Stimulated activated CD4-positive, alpha-beta T cell treated with anti-CD3 and anti-CD28 coated beads, TNF-alpha, amount 100 ng/mL, for 24 hours (primary cell): ENCODE data around the gene METTL26.

Source experiments
- DNase-seq, 3 experiments: peaks; one replicate each; pipeline ENCODE4 v3.0.0-alpha.2; 2020; ENCODE audit warnings: low read depth in 3 of 3

The METTL26 gene

DNA sequence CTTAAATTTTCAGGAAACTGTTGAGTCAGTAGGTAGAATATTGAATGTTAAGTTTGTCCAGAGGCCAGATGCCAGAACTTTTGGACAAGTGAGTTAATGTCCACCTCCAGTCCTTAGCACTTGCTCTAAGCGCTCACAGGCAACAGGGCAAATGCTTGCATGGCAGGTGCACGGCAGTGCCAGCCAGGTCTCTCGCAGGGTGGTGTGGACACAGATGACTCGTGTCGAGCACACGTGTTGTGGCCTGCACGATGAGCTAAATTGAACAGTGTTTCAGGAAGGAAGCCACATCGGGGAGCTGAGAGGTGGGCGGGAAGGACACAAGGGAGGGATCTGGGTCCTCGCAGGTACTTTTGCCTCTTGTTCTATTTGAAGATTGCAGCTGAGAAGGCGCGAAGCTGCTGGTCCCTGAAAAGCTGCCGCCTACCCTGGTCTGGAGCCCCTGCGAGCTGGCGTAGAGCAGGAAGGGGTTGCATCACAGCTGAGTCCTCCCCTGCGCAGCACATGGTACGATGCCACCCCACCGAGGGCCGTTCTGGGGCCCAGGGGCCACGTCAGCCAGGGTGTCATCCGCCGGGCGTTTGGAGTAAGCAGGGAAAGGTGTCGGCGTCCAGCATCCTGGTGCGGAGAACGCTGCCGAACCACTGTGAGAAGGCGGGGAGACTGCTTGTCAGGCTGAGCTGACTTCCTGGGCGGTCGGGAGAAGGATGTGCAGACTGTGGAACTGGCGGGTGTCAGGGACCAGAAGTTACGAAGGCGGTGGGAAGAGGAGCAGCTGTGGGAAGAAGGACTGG, 40.0 kb downstream of the METTL26 start:
- no peak for DNase-seq

DNA sequence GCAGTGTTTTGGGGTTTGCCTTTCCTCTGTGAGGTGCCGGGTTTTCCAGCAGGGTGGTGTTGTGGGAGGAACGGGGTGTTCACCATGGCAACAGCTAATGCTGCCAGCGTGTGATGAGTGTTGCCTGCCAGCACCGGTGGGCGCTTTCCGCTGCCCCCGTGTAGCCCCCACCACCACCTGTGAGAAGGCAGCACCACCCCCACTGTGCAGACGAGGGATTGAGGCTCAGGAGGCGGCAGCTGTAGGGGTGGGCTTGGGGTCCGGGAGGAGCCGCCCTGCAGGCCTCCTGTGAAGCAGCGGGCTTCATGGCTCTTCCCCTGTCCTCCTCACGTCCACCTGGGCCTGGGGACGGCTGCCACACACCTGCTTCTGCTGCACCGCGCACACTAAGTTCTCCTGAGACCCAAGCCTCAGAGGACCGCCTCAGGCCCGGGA, 41.0 kb downstream of the METTL26 start:
- DNase-seq, result no peak

DNA sequence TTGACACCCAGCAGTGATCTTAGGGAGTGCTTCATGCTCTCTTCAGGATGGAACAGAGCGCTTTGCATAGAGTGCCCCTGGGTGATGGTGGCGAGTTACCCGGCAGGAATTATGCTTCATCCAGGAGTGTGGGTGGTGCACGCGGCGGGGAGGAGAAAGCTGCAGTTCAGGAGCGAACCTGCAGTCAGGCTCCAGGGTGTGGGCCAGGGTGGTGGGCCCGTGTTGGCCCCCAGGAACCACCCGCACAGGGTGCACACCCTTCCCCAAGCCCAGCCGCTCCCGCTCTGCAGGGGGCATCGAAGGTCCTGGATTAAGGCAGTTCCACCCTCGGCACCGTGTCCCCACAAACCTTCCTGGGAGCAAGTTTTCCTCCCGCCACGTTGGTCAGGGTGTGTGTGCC, 42.3 kb downstream of the METTL26 start:
- DNase-seq, result no peak

DNA sequence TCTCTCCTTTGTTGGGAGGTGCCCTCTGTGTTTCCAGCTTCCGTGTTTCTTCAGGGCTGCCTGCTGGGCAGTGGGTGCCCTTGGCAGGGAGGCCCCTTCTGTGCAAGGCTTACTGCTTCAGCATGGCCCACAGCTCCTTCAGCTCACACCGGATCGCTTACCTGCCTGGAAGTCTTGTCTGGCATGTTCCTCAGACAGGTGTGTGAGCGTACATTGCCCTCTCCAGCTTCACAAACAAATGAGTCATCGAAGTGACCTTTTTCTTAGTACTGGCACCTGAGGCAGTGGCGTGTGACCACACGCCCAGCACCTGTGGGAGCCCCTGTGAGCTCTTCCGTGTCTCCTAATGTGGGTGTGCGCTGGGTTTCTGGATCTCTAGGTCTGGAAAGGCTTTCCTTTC, 42.7 kb downstream of the METTL26 start:
- no peak for DNase-seq

DNA sequence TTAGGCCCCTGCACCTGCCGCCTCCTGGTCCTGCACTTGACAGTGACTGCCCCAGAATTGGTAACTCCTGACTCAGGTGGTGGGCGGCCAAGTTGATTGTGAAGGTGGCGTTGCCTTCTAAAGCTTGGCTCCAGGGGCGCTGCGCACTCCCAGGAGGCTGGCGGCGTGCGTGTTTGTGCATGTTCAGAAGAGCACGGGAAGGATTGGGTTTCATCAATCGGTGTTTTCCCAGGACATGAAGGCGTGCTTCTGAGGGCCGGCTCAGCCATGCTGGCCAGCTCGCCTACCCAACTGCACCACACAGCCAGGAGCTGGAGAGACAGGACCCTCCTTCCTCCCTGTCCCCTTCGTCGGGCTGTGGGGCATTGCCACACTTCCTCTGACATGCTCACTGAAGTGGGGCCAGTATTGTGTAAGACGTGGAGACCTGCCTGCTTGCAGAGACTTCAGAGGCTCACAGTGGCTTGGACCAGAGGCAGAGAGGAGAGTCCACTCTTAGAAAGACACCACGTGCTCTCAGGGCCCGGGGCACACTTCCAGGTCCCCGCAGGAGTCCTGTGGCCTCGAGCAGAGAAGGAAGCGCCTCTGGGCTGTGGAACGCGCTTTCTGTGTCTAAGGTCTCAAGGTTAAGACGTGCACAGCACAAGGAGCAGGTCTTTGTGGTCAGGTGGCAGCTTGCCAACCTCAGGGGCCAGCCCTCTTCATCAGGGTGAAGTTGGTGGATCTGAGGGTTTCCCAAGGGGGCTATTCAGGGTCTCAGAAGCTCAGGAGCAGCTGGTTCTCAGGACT, 43.4 kb downstream of the METTL26 start:
- no peak for DNase-seq

DNA sequence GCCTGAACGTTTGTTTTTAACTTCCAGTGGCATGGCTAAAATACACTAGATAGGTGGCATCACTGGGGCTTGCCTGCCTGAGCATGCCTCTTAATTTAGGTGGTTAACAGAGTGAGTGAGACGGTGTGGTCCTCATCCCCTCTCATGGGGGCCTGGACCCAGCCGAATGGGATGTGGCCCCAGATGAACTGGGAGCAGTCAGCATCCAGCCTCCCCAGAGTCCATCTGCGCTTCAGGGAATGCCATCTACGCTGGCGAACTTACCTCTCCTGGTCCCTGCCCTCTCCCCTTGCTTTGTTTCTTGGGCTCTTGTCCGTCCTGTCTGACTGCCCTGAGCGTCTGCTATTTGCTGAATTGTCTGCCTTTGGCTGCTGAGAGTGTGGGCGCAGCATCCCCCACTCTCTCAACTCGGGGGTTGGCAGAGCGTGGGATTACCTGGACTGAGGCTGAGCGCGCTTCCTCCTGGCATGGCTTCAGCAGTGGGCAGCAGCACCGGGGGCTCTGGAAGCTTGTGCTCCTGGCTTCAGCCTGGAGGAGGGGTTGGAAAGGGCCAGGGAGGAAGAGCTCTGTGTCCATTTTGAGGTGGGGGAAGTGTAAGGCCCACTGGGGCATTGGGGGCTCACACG, 44.1 kb downstream of the METTL26 start:
- no peak for DNase-seq

DNA sequence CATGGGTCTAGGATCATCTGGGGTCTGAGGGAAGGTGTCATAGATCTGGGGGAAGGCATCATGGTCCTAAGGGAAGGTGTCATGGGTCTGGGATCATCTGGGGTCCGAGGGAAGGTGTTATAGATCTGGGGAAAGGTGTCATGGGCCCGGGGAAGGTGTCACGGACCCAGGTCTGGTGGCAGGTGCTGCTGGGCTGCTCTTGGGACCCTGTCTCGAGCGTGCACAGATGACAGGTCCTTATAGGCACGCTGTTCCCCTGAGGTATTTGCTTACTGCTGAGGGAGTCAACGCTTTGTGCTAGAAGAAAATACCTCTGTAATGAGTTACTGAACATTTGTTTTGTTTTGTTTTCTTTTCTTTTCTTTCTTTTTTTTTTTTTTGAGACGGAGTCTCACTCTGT, 44.9 kb downstream of the METTL26 start:
- no peak for DNase-seq

DNA sequence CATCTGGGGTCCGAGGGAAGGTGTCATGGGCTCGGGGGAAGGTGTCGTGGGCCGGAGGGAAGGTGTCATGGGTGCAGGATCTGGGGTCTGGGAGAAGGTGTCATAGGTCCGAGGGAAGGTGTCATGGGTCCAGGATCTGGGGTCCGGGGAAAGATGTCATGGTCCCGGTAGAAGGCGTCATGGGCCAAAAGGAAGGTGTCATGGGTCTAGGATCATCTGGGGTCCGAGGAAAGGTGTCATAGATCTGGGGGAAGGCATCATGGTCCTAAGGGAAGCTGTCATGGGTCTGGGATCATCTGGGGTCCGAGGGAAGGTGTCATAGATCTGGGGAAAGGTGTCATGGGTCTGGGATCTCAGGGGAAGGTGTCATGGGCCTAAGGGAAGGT, 45.3 kb downstream of the METTL26 start:
- no peak for DNase-seq

DNA sequence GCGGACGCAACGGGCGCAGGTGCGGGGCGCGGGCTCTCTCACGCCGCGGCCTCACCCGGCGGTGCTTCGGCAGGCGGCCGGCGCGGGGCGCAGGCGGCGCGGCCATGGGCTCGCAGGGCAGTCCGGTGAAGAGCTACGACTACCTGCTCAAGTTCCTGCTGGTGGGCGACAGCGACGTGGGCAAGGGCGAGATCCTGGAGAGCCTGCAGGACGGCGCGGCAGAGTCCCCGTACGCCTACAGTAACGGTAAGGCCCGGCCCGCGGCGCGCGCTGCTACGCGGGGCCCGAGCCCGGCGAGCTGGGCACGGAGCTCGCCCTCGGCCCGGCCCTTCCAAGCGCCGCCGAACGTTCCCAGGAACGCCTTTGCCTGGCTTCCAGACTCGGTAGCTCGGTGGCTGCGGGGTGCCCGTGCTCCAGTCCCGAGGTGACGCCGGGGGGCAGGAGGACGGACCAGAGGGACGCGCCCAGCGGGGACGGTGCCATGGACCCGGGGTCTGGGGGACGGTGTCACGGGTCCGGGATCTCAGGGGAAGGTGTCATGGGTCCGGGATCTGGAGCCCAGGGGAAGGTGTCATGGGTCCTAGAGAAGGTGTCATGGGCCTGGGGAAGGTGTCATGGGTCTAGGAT, 45.8 kb downstream of the METTL26 start:
- DNase-seq, result no peak

DNA sequence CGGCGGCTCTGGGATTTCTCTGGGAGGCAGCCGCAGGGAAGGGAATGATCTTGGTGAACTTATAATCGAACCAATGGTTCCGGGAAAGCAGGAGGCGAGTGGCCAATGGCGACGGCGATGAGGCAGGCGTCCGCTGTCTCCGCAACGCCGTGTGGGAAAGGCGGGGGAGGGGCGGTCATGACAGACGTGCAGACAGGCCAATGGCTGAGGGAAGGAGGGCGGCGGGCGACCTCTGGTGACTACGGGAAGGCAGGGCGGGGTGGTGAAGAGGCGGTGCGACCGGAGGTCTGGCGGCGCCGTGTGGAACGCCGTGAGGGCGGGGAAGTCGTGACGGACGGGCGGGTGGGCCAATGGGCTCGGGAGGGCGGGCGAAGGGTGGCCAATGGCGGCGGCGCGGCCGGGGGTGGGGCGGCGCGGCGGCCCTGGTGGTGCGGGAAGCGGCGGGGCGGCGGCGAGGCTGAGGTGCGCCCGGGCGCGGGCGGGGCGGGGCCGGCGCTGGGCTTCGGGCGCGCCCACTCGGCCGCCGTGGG, 46.4 kb downstream of the METTL26 start, which contains the start of gene RAB40C:
Gene RAB40C, plus strand, starts transcription at position 409 of the 530 bp plus-strand sequence. CDS start 226 bp downstream, outside the sequence.
- peak; percentile 97 to 99 (median 98) for DNase-seq

DNA sequence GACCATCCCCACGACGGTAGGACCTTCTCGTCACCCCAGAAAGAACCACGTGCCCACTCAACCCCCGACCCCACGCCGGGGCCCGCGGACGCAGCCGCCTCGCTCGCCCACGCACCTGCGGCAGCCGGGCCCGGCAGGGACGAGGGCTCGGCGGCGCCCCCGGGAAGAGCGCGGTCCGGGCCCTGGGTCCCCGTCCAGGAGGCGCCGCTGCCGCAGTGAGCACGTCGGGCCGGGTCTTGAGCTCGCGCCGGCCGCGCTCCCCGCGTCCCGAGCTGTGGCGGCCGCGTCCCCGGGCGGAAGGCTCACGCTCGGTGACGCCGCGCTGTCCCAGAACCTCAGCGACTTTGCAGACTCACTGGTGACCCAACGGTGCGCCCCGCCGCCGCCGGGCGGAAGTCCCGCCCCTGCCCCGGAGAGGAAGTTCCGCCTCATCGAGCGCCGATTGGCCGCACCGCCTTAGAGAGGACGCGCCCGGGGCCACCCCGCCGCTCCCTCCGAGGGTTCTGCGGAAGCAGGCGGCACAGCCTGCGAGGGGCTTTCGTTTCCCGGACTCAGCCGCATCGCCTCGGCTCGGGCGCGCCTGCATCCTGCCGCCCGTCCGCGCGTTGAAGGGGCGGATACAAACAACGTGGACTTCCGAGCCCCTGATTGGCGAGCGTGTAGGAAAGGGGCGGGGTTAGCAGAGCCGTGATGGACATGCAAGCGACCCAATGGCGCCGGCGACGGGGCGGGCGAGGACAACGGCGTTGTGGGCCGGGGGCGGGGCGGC, 47.0 kb downstream of the METTL26 start:
- peak; percentile 94 to 97 (median 95) for DNase-seq

DNA sequence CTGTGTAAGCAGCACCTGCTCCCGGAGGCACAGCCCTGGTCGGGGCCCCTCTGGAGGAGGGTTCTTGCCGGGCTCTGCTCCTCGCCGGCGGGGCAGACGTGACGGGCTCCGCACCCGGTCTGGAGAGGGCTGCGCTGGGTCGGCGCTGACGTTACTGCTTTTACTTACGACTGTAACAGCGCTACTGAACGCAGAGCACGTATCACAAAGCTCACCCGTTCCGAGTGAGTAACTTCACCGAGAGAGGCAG, 47.5 kb downstream of the METTL26 start:
- DNase-seq, result peak in 1 of 3 experiments; percentile 64

DNA sequence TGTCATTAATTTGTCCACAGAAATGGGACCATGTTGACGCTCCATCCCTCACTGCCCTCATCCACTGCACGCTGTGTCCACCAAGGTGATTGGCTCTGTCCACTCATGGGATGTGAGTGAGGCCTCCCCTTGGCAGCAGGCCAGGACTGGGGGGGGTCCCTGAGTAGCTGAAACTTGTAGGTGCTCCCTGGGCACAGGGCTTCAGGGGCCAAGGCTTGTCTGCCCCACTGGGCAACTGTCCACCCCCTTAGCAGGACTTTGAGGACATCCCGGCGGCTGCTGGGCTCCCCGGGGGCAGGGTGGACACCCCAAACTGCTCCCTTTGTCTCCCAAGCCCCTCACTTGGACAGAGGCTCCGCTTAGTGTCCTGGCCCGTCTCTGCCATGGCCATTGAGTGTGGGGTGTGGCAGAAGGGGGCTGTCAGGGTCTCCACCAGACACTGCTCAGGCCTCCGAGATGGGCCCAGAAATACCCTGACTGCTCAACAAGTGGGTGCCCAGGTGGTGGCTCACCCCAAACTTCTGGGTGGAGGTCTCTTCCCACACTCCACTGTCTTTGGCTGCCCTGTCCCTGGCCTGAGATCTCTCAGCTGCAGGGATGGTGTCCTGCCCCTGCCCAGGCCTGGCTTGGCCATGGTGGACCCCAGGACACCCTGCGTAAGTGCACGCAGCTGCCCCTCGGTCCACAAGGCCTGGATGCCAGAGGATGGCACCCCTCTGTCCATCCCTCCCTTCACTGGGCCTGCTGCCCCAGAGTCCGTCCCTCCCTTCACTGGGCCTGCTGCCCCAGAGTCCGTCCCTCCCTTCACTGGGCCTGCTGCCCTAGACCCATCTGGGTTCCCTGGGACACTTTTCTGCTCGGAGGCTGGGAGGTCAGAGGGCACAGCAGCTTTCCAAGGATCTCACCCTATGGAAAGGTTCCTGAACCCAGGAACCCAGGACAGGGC, 49.2 kb downstream of the METTL26 start:
- DNase-seq, result no peak

DNA sequence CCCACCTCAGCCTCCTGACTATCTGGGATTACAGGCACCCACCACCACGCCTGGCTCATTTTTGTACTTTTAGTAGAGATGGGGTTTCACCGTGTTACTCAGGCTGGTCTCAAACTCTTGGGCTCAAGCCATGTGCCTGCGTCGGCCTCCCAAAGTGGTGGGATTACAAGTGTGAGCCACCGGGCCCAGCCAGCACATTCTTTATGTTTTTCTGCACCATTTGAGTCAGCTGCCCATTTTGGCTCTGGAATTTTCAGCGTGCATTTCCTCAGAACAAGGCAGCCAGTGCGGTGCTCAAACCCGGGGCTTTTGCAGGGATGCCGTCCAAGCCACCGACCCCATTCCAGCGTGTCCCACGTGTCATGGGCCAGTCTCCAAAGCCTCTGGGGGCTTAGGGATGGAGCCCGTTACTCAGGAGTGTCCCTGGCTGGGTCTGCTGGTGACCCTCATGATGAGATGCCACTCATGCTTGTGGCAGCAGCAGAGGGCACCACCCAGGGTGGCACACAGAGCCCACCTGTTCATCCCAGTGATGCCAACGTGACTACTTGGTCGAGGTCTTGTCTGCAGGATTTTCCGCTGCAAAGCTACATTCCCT, 50.0 kb downstream of the METTL26 start:
- no peak for DNase-seq

DNA sequence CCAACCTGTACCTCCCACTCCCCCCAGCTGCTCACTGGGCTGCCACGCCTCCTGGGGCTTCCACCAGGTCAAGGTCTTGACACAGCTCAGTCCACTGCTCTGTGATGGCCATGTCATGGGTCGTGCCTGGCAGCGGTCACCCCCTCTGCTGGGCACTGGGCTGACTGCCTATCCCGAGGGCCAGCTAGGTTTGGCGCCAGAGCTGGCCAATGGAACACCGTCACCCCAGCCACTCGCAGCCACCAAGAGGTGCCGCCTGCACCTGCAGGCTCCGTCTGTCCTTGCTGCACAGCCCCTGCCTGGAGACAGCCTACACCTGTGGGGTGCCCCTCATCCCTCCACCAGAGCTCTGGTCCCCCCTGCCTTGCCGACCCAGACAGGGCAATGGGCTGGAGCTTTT, 50.8 kb downstream of the METTL26 start:
- no peak for DNase-seq
